Measurements from ENCODE around the gene GCHFR. TPM values are rescaled to one million over a fixed set of nuclear protein-coding genes. Genes with fewer than 3 reads are reported as not detected.
A peak's percentile ranks its signal among the peaks of the same experiment; 100 is the strongest.

The GCHFR gene
- total RNA-seq, 2 experiments from 2014 or later: 13.5 to 14.8 TPM

GRCh38 chr15:40787991-40788390 lies 24.1 kb downstream of the GCHFR start:
- Histone ChIP-seq H3K4me1 (ENCODE audit: insufficient read depth, low read length) (peaks cover 25% of the 10 kb centered on the region), H3K4me3 (ENCODE audit: low read length) (no peak overlapping the region), H3K9me3 (ENCODE audit: control insufficient read depth in 1 of 2, insufficient read depth in 1 of 2, low read length in 2 of 2) (no peaks in the 10 kb centered on the region), H3K36me3 (ENCODE audit: insufficient read depth, low read length) (peaks cover 9% of the 10 kb centered on the region), H3K27ac (ENCODE audit: low read depth in 1 of 2, low read length in 2 of 2) (no peak overlapping the region), H3K27me3 (ENCODE audit: control insufficient read depth in 1 of 2, insufficient read depth in 2 of 2, low read length in 2 of 2) (no peaks in the 10 kb centered on the region)
- Mint-ChIP-seq H3K9me3 (no peaks in the 10 kb centered on the region), H3K27ac (peak overlapping the region; percentile 34), H3K4me3 (no peak overlapping the region), H3K4me1 (ENCODE audit: low read depth) (peaks cover 29% of the 10 kb centered on the region), H3K27me3 (no peaks in the 10 kb centered on the region), H3K36me3 (ENCODE audit: low read depth) (peaks cover 10% of the 10 kb centered on the region)
- ChIA-PET CTCF (interaction anchor here (0.6 to 1.4 kb wide), 5 partner anchors 9 to 114 kb away, joined by 3 read pairs; partner anchors contain the start of genes GCHFR and VPS18), POLR2A (interaction anchor here (1.0 to 1.5 kb wide), 4 partner anchors 20 to 223 kb away, joined by 3 to 11 read pairs (median 4); partner anchors contain the start of genes CCDC32, DNAJC17, GCHFR and RAD51)
- ATAC-seq (ENCODE audit: poor library complexity) (peak; percentile 25), DNase-seq (no peak)
- intact Hi-C loops (cut with DNase I, micrococcal nuclease): no loop called here
- TF ChIP-seq CTCF (IDR thresholded peaks at IDR 0.05): no peak

GRCh38 chr15:40789119-40789518 lies 25.3 kb downstream of the GCHFR start:
- H3K27ac Mint-ChIP-seq: no peak overlapping the region
- ATAC-seq (ENCODE audit: poor library complexity): no peak
- Histone ChIP-seq H3K9me3 (ENCODE audit: control insufficient read depth in 1 of 2, insufficient read depth in 1 of 2, low read length in 2 of 2) (no peaks in the 10 kb centered on the region), H3K36me3 (ENCODE audit: insufficient read depth, low read length) (peaks cover 9% of the 10 kb centered on the region), H3K4me3 (ENCODE audit: low read length) (no peak overlapping the region), H3K4me1 (ENCODE audit: insufficient read depth, low read length) (peaks cover 25% of the 10 kb centered on the region), H3K27me3 (ENCODE audit: control insufficient read depth in 1 of 2, insufficient read depth in 2 of 2, low read length in 2 of 2) (no peaks in the 10 kb centered on the region), H3K27ac (ENCODE audit: low read depth in 1 of 2, low read length in 2 of 2) (no peak overlapping the region)
- intact Hi-C loops (cut with DNase I, micrococcal nuclease): no loop called here
- no peaks in the 10 kb centered on the region for H3K27me3 Mint-ChIP-seq
- H3K9me3 Mint-ChIP-seq: no peaks in the 10 kb centered on the region
- ChIA-PET POLR2A (interaction anchor here (1.4 kb wide), 1 partner anchor 26 kb away, joined by 4 read pairs; the partner anchor contains the start of gene GCHFR), CTCF (no interaction called here)
- no peak for DNase-seq
- TF ChIP-seq CTCF (IDR thresholded peaks at IDR 0.05): no peak
- peaks cover 28% of the 10 kb centered on the region for H3K4me1 Mint-ChIP-seq (ENCODE audit: low read depth)
- no peak overlapping the region for H3K4me3 Mint-ChIP-seq
- peaks cover 14% of the 10 kb centered on the region for H3K36me3 Mint-ChIP-seq (ENCODE audit: low read depth)

- Histone ChIP-seq H3K4me3 (ENCODE audit: low read length) (no peak overlapping the region), H3K4me1 (ENCODE audit: insufficient read depth, low read length) (peaks cover 25% of the 10 kb centered on the region), H3K27me3 (ENCODE audit: control insufficient read depth in 1 of 2, insufficient read depth in 2 of 2, low read length in 2 of 2) (no peaks in the 10 kb centered on the region), H3K36me3 (ENCODE audit: insufficient read depth, low read length) (peaks cover 6% of the 10 kb centered on the region), H3K27ac (ENCODE audit: low read depth in 1 of 2, low read length in 2 of 2) (no peak overlapping the region), H3K9me3 (ENCODE audit: control insufficient read depth in 1 of 2, insufficient read depth in 1 of 2, low read length in 2 of 2) (no peaks in the 10 kb centered on the region)
- CTCF ChIA-PET: no interaction called here
- Mint-ChIP-seq H3K4me1 (ENCODE audit: low read depth) (peaks cover 28% of the 10 kb centered on the region), H3K4me3 (no peak overlapping the region), H3K9me3 (no peaks in the 10 kb centered on the region), H3K27me3 (no peaks in the 10 kb centered on the region), H3K27ac (no peak overlapping the region), H3K36me3 (ENCODE audit: low read depth) (peaks cover 14% of the 10 kb centered on the region)
- POLR2A ChIA-PET: interaction anchor here (1.3 kb wide), 1 partner anchor 17 kb away, joined by 4 read pairs; the partner anchor contains the start of genes DNAJC17 and ZFYVE19
- ATAC-seq (ENCODE audit: poor library complexity): no peak
- intact Hi-C loops (cut with DNase I, micrococcal nuclease): no loop called here
- TF ChIP-seq CTCF (IDR thresholded peaks at IDR 0.05): no peak
- no peak for DNase-seq
Measured at GRCh38 chr15:40789999-40790398, 26.1 kb downstream of the GCHFR start.

All from CD4-positive, alpha-beta T cell (primary cell).